KMS-11 (cell line): ENCODE results near the gene SLC17A4.

Experiments
- H2AFZ ChIP-seq: fragments of 200-600 bp; sonication (generic); 2 replicates; pipeline ENCODE4 v1.6.1; 2016; ENCODE audit warnings: antibody characterized with exemption, mixed run types, low read depth
- H3K27ac ChIP-seq: fragments of 200-600 bp; sonication (generic); 2 replicates; pipeline ENCODE4 v1.6.1; 2016; ENCODE audit warnings: mild to moderate bottlenecking, mixed run types
- H3K27me3 ChIP-seq: fragments of 200-600 bp; sonication (generic); 2 replicates; pipeline ENCODE4 v1.6.1; 2017; ENCODE audit warnings: mild to moderate bottlenecking, low read depth, mixed run types, moderate library complexity; ENCODE audit not compliant: insufficient read depth
- H3K36me3 ChIP-seq: fragments of 200-600 bp; sonication (generic); 2 replicates; pipeline ENCODE4 v1.6.1; 2017; ENCODE audit warnings: mild to moderate bottlenecking, mixed run types; ENCODE audit not compliant: insufficient read depth
- H3K4me1 ChIP-seq: fragments of 200-600 bp; sonication (generic); 2 replicates; pipeline ENCODE4 v1.6.1; 2016; ENCODE audit warnings: mild to moderate bottlenecking, low read depth, mixed run types; ENCODE audit not compliant: poor library complexity, severe bottlenecking
- H3K4me2 ChIP-seq: fragments of 200-600 bp; sonication (generic); 2 replicates; pipeline ENCODE4 v1.7.0; 2016; ENCODE audit warnings: mild to moderate bottlenecking, mixed run types
- H3K4me3 ChIP-seq: fragments of 200-600 bp; sonication (generic); IDR thresholded peaks from 2 replicates; pipeline ENCODE4 v1.6.1; 2017; ENCODE audit warnings: low read depth, low read length, mixed read lengths; ENCODE audit not compliant: insufficient read depth
- H3K79me2 ChIP-seq: fragments of 200-600 bp; sonication (generic); 2 replicates; pipeline ENCODE4 v1.6.1; 2016; ENCODE audit warnings: low read depth, mixed run types; ENCODE audit not compliant: insufficient read depth
- H3K9ac ChIP-seq: fragments of 200-600 bp; sonication (generic); 2 replicates; pipeline ENCODE4 v1.6.1; 2016; ENCODE audit warnings: mild to moderate bottlenecking, mixed run types
- H4K20me1 ChIP-seq: fragments of 200-600 bp; sonication (generic); 2 replicates; pipeline ENCODE4 v1.6.1; 2016; ENCODE audit warnings: mild to moderate bottlenecking, mixed run types; ENCODE audit not compliant: insufficient read depth
- CTCF ChIP-seq: fragments of 200-600 bp; sonication (generic); conservative IDR thresholded peaks from 2 replicates; pipeline ENCODE4 v1.6.1; 2017; ENCODE audit warnings: low read depth, mild to moderate bottlenecking, antibody characterized with exemption, low read length, moderate library complexity, mixed read lengths

SLC17A4 gene

GRCh38 chr6:25750906-25751305, 3.6 kb upstream of the SLC17A4 start:
- no peak for TF ChIP-seq CTCF
- no peak overlapping the region for H3K27ac ChIP-seq

GRCh38 chr6:25753079-25753478, 1.5 kb upstream of the SLC17A4 start:
- TF ChIP-seq CTCF: no peak
- no peak overlapping the region for H2AFZ ChIP-seq
- H3K9ac ChIP-seq: no peak overlapping the region
- H3K4me1 ChIP-seq: no peaks in the 10 kb centered on the region
- H3K4me2 ChIP-seq: no peak overlapping the region
- no peaks in the 10 kb centered on the region for H3K79me2 ChIP-seq
- H3K36me3 ChIP-seq: no peaks in the 10 kb centered on the region
- H3K4me3 ChIP-seq: no peak overlapping the region
- no peaks in the 10 kb centered on the region for H3K27me3 ChIP-seq
- H3K27ac ChIP-seq: no peak overlapping the region
- H4K20me1 ChIP-seq: no peaks in the 10 kb centered on the region

More at GRCh38 chr6:25750906-25751305, 3.6 kb upstream of the SLC17A4 start:
- no peaks in the 10 kb centered on the region for H4K20me1 ChIP-seq
- H3K79me2 ChIP-seq: no peaks in the 10 kb centered on the region
- H3K4me2 ChIP-seq: no peak overlapping the region
- H2AFZ ChIP-seq: no peak overlapping the region
- H3K27me3 ChIP-seq: no peaks in the 10 kb centered on the region
- no peaks in the 10 kb centered on the region for H3K36me3 ChIP-seq
- H3K4me3 ChIP-seq: no peak overlapping the region
- no peak overlapping the region for H3K9ac ChIP-seq
- H3K4me1 ChIP-seq: no peaks in the 10 kb centered on the region

- H3K27me3 ChIP-seq: no peaks in the 10 kb centered on the region
- TF ChIP-seq CTCF: no peak
- no peaks in the 10 kb centered on the region for H3K4me1 ChIP-seq
- no peak overlapping the region for H2AFZ ChIP-seq
- no peaks in the 10 kb centered on the region for H4K20me1 ChIP-seq
- no peaks in the 10 kb centered on the region for H3K79me2 ChIP-seq
- H3K9ac ChIP-seq: no peak overlapping the region
- H3K4me2 ChIP-seq: no peak overlapping the region
- H3K4me3 ChIP-seq: no peak overlapping the region
- H3K27ac ChIP-seq: no peak overlapping the region
- H3K36me3 ChIP-seq: no peaks in the 10 kb centered on the region
Measured at GRCh38 chr6:25755483-25755882, 941 bp downstream of the SLC17A4 start.

- no peak overlapping the region for H2AFZ ChIP-seq
- H3K36me3 ChIP-seq: no peaks in the 10 kb centered on the region
- H3K9ac ChIP-seq: no peak overlapping the region
- H3K4me3 ChIP-seq: no peak overlapping the region
- H3K4me1 ChIP-seq: no peaks in the 10 kb centered on the region
- H3K27me3 ChIP-seq: no peaks in the 10 kb centered on the region
- H4K20me1 ChIP-seq: no peaks in the 10 kb centered on the region
- no peaks in the 10 kb centered on the region for H3K79me2 ChIP-seq
- no peak overlapping the region for H3K27ac ChIP-seq
- no peak for TF ChIP-seq CTCF
- no peak overlapping the region for H3K4me2 ChIP-seq
Measured at GRCh38 chr6:25756382-25757363, 2.1 kb downstream of the SLC17A4 start.
